WTC11 (cell line): ENCODE data around the gene BANF2. TPM values are rescaled to one million over a fixed set of nuclear protein-coding genes. Genes with fewer than 3 reads are reported as not detected.

Experiments
- ATAC-seq: fragments of 200-7000 bp; cut with Tn5 transposase; 2 replicates; pipeline ENCODE4 v1.10.0; 2021; ENCODE audit warnings: mild to moderate bottlenecking, moderate library complexity
- CTCF ChIA-PET: fragments of 300-600 bp; sonication (Branson Sonifier 250); formaldehyde crosslinking; loops from one replicate; lab custom pipeline; 2021; ENCODE audit warnings: antibody characterized with exemption; lab: Charles Lee
- POLR2A ChIA-PET: fragments of 350-600 bp; sonication (Branson Sonifier 250); formaldehyde crosslinking; loops from one replicate; lab custom pipeline; 2021; ENCODE audit warnings: antibody characterized with exemption; lab: Charles Lee
- DNase-seq: peaks from one replicate; pipeline ENCODE4 v3.0.0; 2021; ENCODE audit warnings: low spot score
- H3K27ac Mint-ChIP-seq: 2 replicates; pipeline ENCODE4 v1.8.0; 2021; ENCODE audit warnings: mixed read lengths
- H3K27me3 Mint-ChIP-seq: 2 replicates; pipeline ENCODE4 v1.8.0; 2021; ENCODE audit warnings: low read depth, mild to moderate bottlenecking, moderate library complexity, mixed read lengths
- H3K36me3 Mint-ChIP-seq: 2 replicates; pipeline ENCODE4 v1.8.0; 2021; ENCODE audit warnings: mixed read lengths
- H3K4me1 Mint-ChIP-seq: 2 replicates; pipeline ENCODE4 v1.8.0; 2022; ENCODE audit warnings: mixed read lengths
- H3K4me3 Mint-ChIP-seq: 2 replicates; pipeline ENCODE4 v1.8.0; 2021; ENCODE audit warnings: mild to moderate bottlenecking, moderate library complexity, mixed read lengths
- H3K9me3 Mint-ChIP-seq: 2 replicates; pipeline ENCODE4 v1.8.0; 2021; ENCODE audit warnings: mixed read lengths
- AFF4 ChIP-seq: sonication (generic); formaldehyde crosslinking; IDR thresholded peaks from 2 replicates; pipeline ENCODE4 v1.8.1; 2023; ENCODE audit warnings: mild to moderate bottlenecking, missing genetic modification reagents, borderline replicate concordance
- CREM ChIP-seq: sonication (generic); formaldehyde crosslinking; IDR thresholded peaks from 2 replicates; pipeline ENCODE4 v1.8.1; 2022; ENCODE audit warnings: mild to moderate bottlenecking, missing genetic modification reagents, moderate library complexity
- ETV6 ChIP-seq: sonication (generic); formaldehyde crosslinking; IDR thresholded peaks from 2 replicates; pipeline ENCODE4 v1.8.1; 2022; ENCODE audit warnings: mild to moderate bottlenecking, missing genetic modification reagents
- HMGXB4 ChIP-seq: sonication (generic); formaldehyde crosslinking; IDR thresholded peaks from 2 replicates; pipeline ENCODE4 v1.8.1; 2023; ENCODE audit warnings: mild to moderate bottlenecking, moderate library complexity, missing genetic modification reagents
- KAT7 ChIP-seq: sonication (generic); formaldehyde crosslinking; IDR thresholded peaks from 2 replicates; pipeline ENCODE4 v1.8.1; 2023; ENCODE audit warnings: missing genetic modification reagents, mild to moderate bottlenecking, borderline replicate concordance
- PREB ChIP-seq: sonication (generic); formaldehyde crosslinking; IDR thresholded peaks from 2 replicates; pipeline ENCODE4 v1.8.1; 2022; ENCODE audit warnings: mild to moderate bottlenecking, missing genetic modification reagents, moderate library complexity, borderline replicate concordance
- PRRX2 ChIP-seq: fragments of 250-450 bp; sonication (Bioruptor Pico); IDR thresholded peaks from 2 replicates; pipeline ENCODE4 v1.8.0; 2021; ENCODE audit warnings: mild to moderate bottlenecking
- SOX15 ChIP-seq: fragments of 250-450 bp; sonication (Bioruptor Pico); IDR thresholded peaks from 2 replicates; pipeline ENCODE4 v1.9.0; 2021; ENCODE audit warnings: mild to moderate bottlenecking
- TEAD1 ChIP-seq: sonication (generic); formaldehyde crosslinking; IDR thresholded peaks from 2 replicates; pipeline ENCODE4 v1.8.0; 2022; ENCODE audit warnings: mild to moderate bottlenecking, missing genetic modification reagents
- TEAD4 ChIP-seq: sonication (generic); formaldehyde crosslinking; IDR thresholded peaks from 2 replicates; pipeline ENCODE4 v1.8.0; 2022; ENCODE audit warnings: mild to moderate bottlenecking, missing genetic modification reagents
- ZBTB43 ChIP-seq: sonication (generic); formaldehyde crosslinking; IDR thresholded peaks from 2 replicates; pipeline ENCODE4 v1.8.1; 2023; ENCODE audit warnings: mild to moderate bottlenecking, missing genetic modification reagents
- ZNF396 ChIP-seq: fragments of 250-450 bp; sonication (Bioruptor Pico); IDR thresholded peaks from 2 replicates; pipeline ENCODE4 v1.8.0; 2021; ENCODE audit warnings: mild to moderate bottlenecking, moderate library complexity, borderline replicate concordance
- ZNF416 ChIP-seq: fragments of 250-450 bp; sonication (Bioruptor Pico); IDR thresholded peaks from 2 replicates; pipeline ENCODE4 v1.9.0; 2021; ENCODE audit warnings: mild to moderate bottlenecking, inconsistent platforms
- total RNA-seq: library from RNA; stranded (reverse); gene quantifications from 3 replicates; pipeline ENCODE4 v1.2.3, GENCODE V29; 2021
- TF ChIP-seq, protein P1 (sequence below): fragments of 250-450 bp; sonication (Bioruptor Pico); IDR thresholded peaks from 2 replicates; pipeline ENCODE4 v1.9.0; 2021; ENCODE audit warnings: mild to moderate bottlenecking

The BANF2 gene
- total RNA-seq, 1 experiment from 2014 or later: not detected

DNA sequence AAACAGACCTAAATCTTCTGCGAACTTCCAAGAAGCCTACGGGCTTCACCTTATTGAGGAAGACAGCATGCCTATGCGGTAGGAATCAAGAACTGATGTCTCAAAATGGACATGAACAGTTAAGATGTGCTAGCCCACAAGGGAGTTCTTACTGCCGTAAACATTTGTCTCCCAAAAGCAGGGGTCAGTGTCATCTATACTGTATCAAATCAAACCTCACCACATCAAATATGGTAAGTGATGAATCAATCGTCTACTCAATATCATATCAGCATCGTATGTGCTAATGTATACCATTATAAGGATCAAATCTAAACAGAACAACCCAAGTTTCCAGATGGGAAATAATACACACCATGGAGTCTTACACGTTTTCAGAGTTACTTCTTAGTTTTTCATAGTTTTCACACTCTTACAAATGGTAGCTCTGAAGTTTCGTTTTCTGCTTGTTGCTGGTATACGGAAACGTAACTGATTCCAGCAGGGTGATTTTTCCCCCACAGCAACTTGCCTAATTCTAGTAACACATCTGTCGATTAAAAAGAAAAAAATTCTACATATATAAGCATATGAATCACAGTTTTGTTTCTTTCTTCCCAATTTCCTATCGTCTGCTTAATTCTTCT, 30.3 kb upstream of the BANF2 start:
- ATAC-seq: no peak
- peaks cover 76% of the 10 kb centered on the region for H3K4me1 Mint-ChIP-seq
- TF ChIP-seq, protein P1, sequence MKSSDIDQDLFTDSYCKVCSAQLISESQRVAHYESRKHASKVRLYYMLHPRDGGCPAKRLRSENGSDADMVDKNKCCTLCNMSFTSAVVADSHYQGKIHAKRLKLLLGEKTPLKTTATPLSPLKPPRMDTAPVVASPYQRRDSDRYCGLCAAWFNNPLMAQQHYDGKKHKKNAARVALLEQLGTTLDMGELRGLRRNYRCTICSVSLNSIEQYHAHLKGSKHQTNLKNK: no peak
- TF ChIP-seq ZNF416 (no peak), TEAD1 (no peak), AFF4 (CRISPR knock-in tag) (no peak)
- no peaks in the 10 kb centered on the region for H3K9me3 Mint-ChIP-seq
- no peaks in the 10 kb centered on the region for H3K36me3 Mint-ChIP-seq
- H3K4me3 Mint-ChIP-seq: no peak overlapping the region
- ChIA-PET POLR2A (no interaction called here), CTCF (no interaction called here)
- DNase-seq: no peak
- no peaks in the 10 kb centered on the region for H3K27me3 Mint-ChIP-seq
- H3K27ac Mint-ChIP-seq: no peak overlapping the region

GRCh38 chr20:17671011-17671410, 28.8 kb upstream of the BANF2 start:
- Mint-ChIP-seq H3K4me1 (peaks cover 65% of the 10 kb centered on the region), H3K4me3 (no peak overlapping the region), H3K36me3 (0 out of 2 replicates have a peak, but pooled peaks cover 3% of the 10 kb centered on the region), H3K27me3 (no peaks in the 10 kb centered on the region), H3K9me3 (no peaks in the 10 kb centered on the region), H3K27ac (no peak overlapping the region; the same call in 1 of the 2 replicates)
- POLR2A ChIA-PET: no interaction called here
- DNase-seq (no peak), ATAC-seq (no peak)
- CTCF ChIA-PET: interaction anchor here (1.3 kb wide), 1 partner anchor 9 kb away, joined by 4 read pairs; no protein-coding TSS in a partner anchor
- TF ChIP-seq, protein P1: no peak
- no peak for TF ChIP-seq CREM
- TF ChIP-seq TEAD4 (CRISPR knock-in tag): no peak
- no peak for TF ChIP-seq PRRX2 (CRISPR knock-in tag)
- TF ChIP-seq ZBTB43 (CRISPR knock-in tag): no peak
- TF ChIP-seq PREB (CRISPR knock-in tag): no peak
- no peak for TF ChIP-seq ZNF396 (CRISPR knock-in tag)
- TF ChIP-seq KAT7 (CRISPR knock-in tag): no peak
- TF ChIP-seq SOX15 (CRISPR knock-in tag): no peak
- no peak for TF ChIP-seq ETV6
- no peak for TF ChIP-seq HMGXB4 (CRISPR knock-in tag)
